ENCODE measurements around the gene ZC3H15.

The ZC3H15 gene

GRCh38 chr2:186534406-186534805, 48.3 kb downstream of the ZC3H15 start:
- FAIRE-seq (no peak), DNase-seq (ENCODE audit: insufficient read length, low spot score) (no peak)
- no peak for TF ChIP-seq POLR2AphosphoS5 (IDR thresholded peaks at IDR 0.05; ENCODE audit: low read depth, low read length)
- no peak for TF ChIP-seq TAF1 (IDR thresholded peaks at IDR 0.05; ENCODE audit: low read depth, low read length)
- TF ChIP-seq POU2F2 (IDR thresholded peaks at IDR 0.05; ENCODE audit: low read depth, low read length), result no peak
- no peak for TF ChIP-seq POLR2A (IDR thresholded peaks at IDR 0.05; ENCODE audit: low read depth, low read length)
- no peak for TF ChIP-seq SPI1 (IDR thresholded peaks at IDR 0.05; ENCODE audit: low read depth, low read length)
- no peak for TF ChIP-seq PAX5 (IDR thresholded peaks at IDR 0.05; ENCODE audit: insufficient read depth, low read length, severe bottlenecking)

GRCh38 chr2:186535861-186536260, 49.8 kb downstream of the ZC3H15 start:
- DNase-seq (ENCODE audit: insufficient read length, low spot score) (no peak), FAIRE-seq (no peak)
- TF ChIP-seq POU2F2 (IDR thresholded peaks at IDR 0.05; ENCODE audit: low read depth, low read length) (no peak), PAX5 (IDR thresholded peaks at IDR 0.05; ENCODE audit: insufficient read depth, low read length, severe bottlenecking) (no peak), SPI1 (IDR thresholded peaks at IDR 0.05; ENCODE audit: low read depth, low read length) (no peak), POLR2AphosphoS5 (IDR thresholded peaks at IDR 0.05; ENCODE audit: low read depth, low read length) (no peak), TAF1 (IDR thresholded peaks at IDR 0.05; ENCODE audit: low read depth, low read length) (no peak), POLR2A (IDR thresholded peaks at IDR 0.05; ENCODE audit: low read depth, low read length) (no peak)

- FAIRE-seq (no peak), DNase-seq (ENCODE audit: insufficient read length, low spot score) (no peak)
- TF ChIP-seq POLR2A (IDR thresholded peaks at IDR 0.05; ENCODE audit: low read depth, low read length) (no peak), TAF1 (IDR thresholded peaks at IDR 0.05; ENCODE audit: low read depth, low read length) (no peak)
These were observed 51.0 kb downstream of the ZC3H15 start for GRCh38 chr2:186537019-186537418.

- TF ChIP-seq POU2F2 (IDR thresholded peaks at IDR 0.05; ENCODE audit: low read depth, low read length) (no peak), SPI1 (IDR thresholded peaks at IDR 0.05; ENCODE audit: low read depth, low read length) (no peak), POLR2A (IDR thresholded peaks at IDR 0.05; ENCODE audit: low read depth, low read length) (no peak), POLR2AphosphoS5 (IDR thresholded peaks at IDR 0.05; ENCODE audit: low read depth, low read length) (no peak), TAF1 (IDR thresholded peaks at IDR 0.05; ENCODE audit: low read depth, low read length) (no peak), PAX5 (IDR thresholded peaks at IDR 0.05; ENCODE audit: insufficient read depth, low read length, severe bottlenecking) (no peak)
- no peak for FAIRE-seq
- DNase-seq (ENCODE audit: insufficient read length, low spot score), result no peak
These were observed 54.9 kb downstream of the ZC3H15 start for GRCh38 chr2:186540941-186541340.

- DNase-seq (ENCODE audit: insufficient read length, low spot score), result no peak
- TF ChIP-seq SPI1 (IDR thresholded peaks at IDR 0.05; ENCODE audit: low read depth, low read length) (no peak), POLR2A (IDR thresholded peaks at IDR 0.05; ENCODE audit: low read depth, low read length) (no peak), POU2F2 (IDR thresholded peaks at IDR 0.05; ENCODE audit: low read depth, low read length) (no peak), PAX5 (IDR thresholded peaks at IDR 0.05; ENCODE audit: insufficient read depth, low read length, severe bottlenecking) (no peak), TAF1 (IDR thresholded peaks at IDR 0.05; ENCODE audit: low read depth, low read length) (no peak), POLR2AphosphoS5 (IDR thresholded peaks at IDR 0.05; ENCODE audit: low read depth, low read length) (no peak)
- FAIRE-seq, result no peak
These were observed 55.9 kb downstream of the ZC3H15 start for GRCh38 chr2:186542002-186542401.

- no peak for DNase-seq (ENCODE audit: insufficient read length, low spot score)
- TF ChIP-seq POLR2AphosphoS5 (IDR thresholded peaks at IDR 0.05; ENCODE audit: low read depth, low read length), result no peak
- TF ChIP-seq POU2F2 (IDR thresholded peaks at IDR 0.05; ENCODE audit: low read depth, low read length), result no peak
- no peak for TF ChIP-seq TAF1 (IDR thresholded peaks at IDR 0.05; ENCODE audit: low read depth, low read length)
- no peak for TF ChIP-seq PAX5 (IDR thresholded peaks at IDR 0.05; ENCODE audit: insufficient read depth, low read length, severe bottlenecking)
- no peak for TF ChIP-seq SPI1 (IDR thresholded peaks at IDR 0.05; ENCODE audit: low read depth, low read length)
- no peak for TF ChIP-seq POLR2A (IDR thresholded peaks at IDR 0.05; ENCODE audit: low read depth, low read length)
- FAIRE-seq, result no peak
These were observed 57.6 kb downstream of the ZC3H15 start for GRCh38 chr2:186543561-186544131.

- TF ChIP-seq POLR2AphosphoS5 (IDR thresholded peaks at IDR 0.05; ENCODE audit: low read depth, low read length) (no peak), POLR2A (IDR thresholded peaks at IDR 0.05; ENCODE audit: low read depth, low read length) (no peak), SPI1 (IDR thresholded peaks at IDR 0.05; ENCODE audit: low read depth, low read length) (no peak), PAX5 (IDR thresholded peaks at IDR 0.05; ENCODE audit: insufficient read depth, low read length, severe bottlenecking) (no peak), TAF1 (IDR thresholded peaks at IDR 0.05; ENCODE audit: low read depth, low read length) (no peak), POU2F2 (IDR thresholded peaks at IDR 0.05; ENCODE audit: low read depth, low read length) (no peak)
- DNase-seq (ENCODE audit: insufficient read length, low spot score), result no peak
- FAIRE-seq, result no peak
These were observed 58.2 kb downstream of the ZC3H15 start for GRCh38 chr2:186544255-186544675.

- TF ChIP-seq POLR2A (IDR thresholded peaks at IDR 0.05; ENCODE audit: low read depth, low read length), result no peak
- no peak for TF ChIP-seq PAX5 (IDR thresholded peaks at IDR 0.05; ENCODE audit: insufficient read depth, low read length, severe bottlenecking)
- TF ChIP-seq SPI1 (IDR thresholded peaks at IDR 0.05; ENCODE audit: low read depth, low read length), result no peak
- no peak for TF ChIP-seq TAF1 (IDR thresholded peaks at IDR 0.05; ENCODE audit: low read depth, low read length)
- TF ChIP-seq POLR2AphosphoS5 (IDR thresholded peaks at IDR 0.05; ENCODE audit: low read depth, low read length), result no peak
- no peak for TF ChIP-seq POU2F2 (IDR thresholded peaks at IDR 0.05; ENCODE audit: low read depth, low read length)
- FAIRE-seq (no peak), DNase-seq (ENCODE audit: insufficient read length, low spot score) (no peak)
These were observed 60.8 kb downstream of the ZC3H15 start for GRCh38 chr2:186546846-186547245.

- no peak for FAIRE-seq
- no peak for TF ChIP-seq PAX5 (IDR thresholded peaks at IDR 0.05; ENCODE audit: insufficient read depth, low read length, severe bottlenecking)
These were observed 65.4 kb downstream of the ZC3H15 start for GRCh38 chr2:186551323-186552050.

GRCh38 chr2:186554429-186554828, 68.4 kb downstream of the ZC3H15 start:
- TF ChIP-seq POLR2A (IDR thresholded peaks at IDR 0.05; ENCODE audit: low read depth, low read length) (no peak), POU2F2 (IDR thresholded peaks at IDR 0.05; ENCODE audit: low read depth, low read length) (no peak), SPI1 (IDR thresholded peaks at IDR 0.05; ENCODE audit: low read depth, low read length) (no peak), PAX5 (IDR thresholded peaks at IDR 0.05; ENCODE audit: insufficient read depth, low read length, severe bottlenecking) (no peak), TAF1 (IDR thresholded peaks at IDR 0.05; ENCODE audit: low read depth, low read length) (no peak), POLR2AphosphoS5 (IDR thresholded peaks at IDR 0.05; ENCODE audit: low read depth, low read length) (no peak)
- DNase-seq (ENCODE audit: insufficient read length, low spot score) (no peak), FAIRE-seq (no peak)

More at GRCh38 chr2:186551323-186552050, 65.4 kb downstream of the ZC3H15 start:
- DNase-seq (ENCODE audit: insufficient read length, low spot score), result no peak

All from GM12891 (cell line).